ENCODE results near the gene PRR29. TPM values are rescaled to one million over a fixed set of nuclear protein-coding genes. Genes with fewer than 3 reads are reported as not detected.
A peak's percentile ranks its signal among the peaks of the same experiment; 100 is the strongest.

The PRR29 gene
- total RNA-seq, 1 experiment from 2014 or later: not detected

DNA sequence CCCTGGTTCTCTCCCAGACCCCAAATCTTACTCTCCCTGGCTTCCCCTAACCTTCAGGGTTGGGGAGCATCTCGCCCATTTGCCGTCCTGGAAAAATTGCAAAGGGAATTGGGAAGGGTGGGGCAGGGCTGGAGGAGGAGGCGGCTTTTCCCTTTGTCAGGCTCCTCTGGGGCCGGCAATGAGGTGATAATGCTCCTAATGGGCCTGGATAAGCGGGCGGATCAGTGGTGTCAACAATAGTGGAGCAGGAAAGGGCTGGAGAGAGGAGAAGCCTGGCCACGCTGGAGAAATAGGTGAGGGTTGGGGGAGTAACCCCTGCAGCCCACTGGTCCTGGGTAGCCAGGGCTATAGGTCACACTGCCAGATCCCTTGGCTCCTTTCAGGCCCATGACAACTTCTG, 37.7 kb upstream of the PRR29 start:
- no peaks in the 10 kb centered on the region for H3K27me3 ChIP-seq (replicated peaks; ENCODE audit: insufficient read depth, low read depth, low read length, poor library complexity)
- TF ChIP-seq EZH2 (IDR thresholded peaks at IDR 0.05; ENCODE audit: borderline replicate concordance, low read depth, low read length, poor library complexity, severe bottlenecking): no peak
- TF ChIP-seq, protein P1, sequence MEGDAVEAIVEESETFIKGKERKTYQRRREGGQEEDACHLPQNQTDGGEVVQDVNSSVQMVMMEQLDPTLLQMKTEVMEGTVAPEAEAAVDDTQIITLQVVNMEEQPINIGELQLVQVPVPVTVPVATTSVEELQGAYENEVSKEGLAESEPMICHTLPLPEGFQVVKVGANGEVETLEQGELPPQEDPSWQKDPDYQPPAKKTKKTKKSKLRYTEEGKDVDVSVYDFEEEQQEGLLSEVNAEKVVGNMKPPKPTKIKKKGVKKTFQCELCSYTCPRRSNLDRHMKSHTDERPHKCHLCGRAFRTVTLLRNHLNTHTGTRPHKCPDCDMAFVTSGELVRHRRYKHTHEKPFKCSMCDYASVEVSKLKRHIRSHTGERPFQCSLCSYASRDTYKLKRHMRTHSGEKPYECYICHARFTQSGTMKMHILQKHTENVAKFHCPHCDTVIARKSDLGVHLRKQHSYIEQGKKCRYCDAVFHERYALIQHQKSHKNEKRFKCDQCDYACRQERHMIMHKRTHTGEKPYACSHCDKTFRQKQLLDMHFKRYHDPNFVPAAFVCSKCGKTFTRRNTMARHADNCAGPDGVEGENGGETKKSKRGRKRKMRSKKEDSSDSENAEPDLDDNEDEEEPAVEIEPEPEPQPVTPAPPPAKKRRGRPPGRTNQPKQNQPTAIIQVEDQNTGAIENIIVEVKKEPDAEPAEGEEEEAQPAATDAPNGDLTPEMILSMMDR (conservative IDR thresholded peaks at IDR 0.05; ENCODE audit: low read depth, low read length): no peak
- BruUV-seq (replicated peaks): no TSS peak
- ChIA-PET POLR2A (ENCODE audit: low non-redundant PET) (no interaction called here), CTCF (no interaction called here)
- H3K9me3 ChIP-seq (ENCODE audit: low read depth, low read length, poor library complexity, severe bottlenecking): no peaks in the 10 kb centered on the region
- no peak overlapping the region for H3K27ac ChIP-seq (ENCODE audit: low read depth, low read length, poor library complexity, severe bottlenecking)
- intact Hi-C loops (cut with micrococcal nuclease; ENCODE audit: unreplicated experiment): no loop called here
- no peak overlapping the region for H3K4me3 ChIP-seq (ENCODE audit: low read depth, low read length, poor library complexity, severe bottlenecking)
- no peaks in the 10 kb centered on the region for H3K4me1 ChIP-seq (ENCODE audit: insufficient read depth, low read length, poor library complexity, severe bottlenecking)
- no peak for DNase-seq (ENCODE audit: low spot score)
- H3K36me3 ChIP-seq (ENCODE audit: insufficient read depth, low read length, poor library complexity, severe bottlenecking): no peaks in the 10 kb centered on the region

DNA sequence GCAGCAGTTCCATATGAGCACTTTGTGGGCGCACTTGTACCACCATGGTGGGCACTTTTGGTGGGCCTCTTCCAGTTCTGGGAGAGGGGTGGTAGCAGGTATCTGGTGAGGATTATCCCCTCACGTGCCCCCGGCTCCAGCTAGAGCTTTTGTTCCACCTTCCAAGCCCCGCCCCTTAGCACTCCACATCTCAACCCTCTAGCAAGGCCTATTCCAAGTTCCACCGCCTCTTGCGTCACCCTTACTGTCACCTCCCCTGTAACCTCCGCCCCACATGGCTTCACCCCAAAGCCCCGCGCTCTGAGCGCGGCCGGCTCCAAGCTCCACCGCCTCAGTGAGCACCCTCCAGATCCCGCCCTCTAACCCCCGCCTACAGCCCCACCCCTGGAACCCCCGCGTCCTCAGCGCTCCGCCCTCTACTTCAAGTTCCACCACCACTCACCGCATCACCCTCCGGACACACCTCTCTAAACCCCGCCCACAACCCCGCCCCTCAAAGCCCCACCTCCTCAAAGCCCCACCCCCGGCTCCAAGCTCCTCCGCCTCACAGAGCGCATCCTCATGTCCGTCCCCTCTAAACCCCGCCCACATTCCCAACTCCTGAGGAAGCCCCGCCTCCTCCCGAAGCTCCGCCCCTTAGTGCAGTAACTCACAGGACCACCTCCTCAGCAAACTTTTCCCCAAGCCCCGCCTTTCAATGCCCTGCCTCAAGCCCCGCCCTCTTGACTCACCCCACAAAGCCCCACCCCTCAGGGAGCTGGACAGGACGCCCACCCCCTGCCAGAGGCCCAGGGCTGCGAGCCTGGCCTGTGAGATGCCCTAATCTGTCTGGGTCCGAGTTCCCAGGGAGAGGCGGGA, 36.6 kb upstream of the PRR29 start:
- BruUV-seq (replicated peaks): no TSS peak
- Histone ChIP-seq H3K4me3 (ENCODE audit: low read depth, low read length, poor library complexity, severe bottlenecking) (peak overlapping the region; percentile 28), H3K9me3 (ENCODE audit: low read depth, low read length, poor library complexity, severe bottlenecking) (no peaks in the 10 kb centered on the region), H3K27ac (ENCODE audit: low read depth, low read length, poor library complexity, severe bottlenecking) (no peak overlapping the region), H3K27me3 (replicated peaks; ENCODE audit: insufficient read depth, low read depth, low read length, poor library complexity) (no peaks in the 10 kb centered on the region), H3K4me1 (ENCODE audit: insufficient read depth, low read length, poor library complexity, severe bottlenecking) (no peaks in the 10 kb centered on the region), H3K36me3 (ENCODE audit: insufficient read depth, low read length, poor library complexity, severe bottlenecking) (no peaks in the 10 kb centered on the region)
- POLR2A ChIA-PET (ENCODE audit: low non-redundant PET): no interaction called here
- intact Hi-C loops (cut with micrococcal nuclease; ENCODE audit: unreplicated experiment): no loop called here
- no peak for TF ChIP-seq EZH2 (IDR thresholded peaks at IDR 0.05; ENCODE audit: borderline replicate concordance, low read depth, low read length, poor library complexity, severe bottlenecking)
- TF ChIP-seq, protein P1 (conservative IDR thresholded peaks at IDR 0.05; ENCODE audit: low read depth, low read length): no peak
- peak; percentile 91 for DNase-seq (ENCODE audit: low spot score)
- CTCF ChIA-PET: interaction anchor here (0.6 to 0.9 kb wide), 6 partner anchors 38 to 653 kb away, joined by 3 to 11 read pairs (median 6); no protein-coding TSS in a partner anchor

DNA sequence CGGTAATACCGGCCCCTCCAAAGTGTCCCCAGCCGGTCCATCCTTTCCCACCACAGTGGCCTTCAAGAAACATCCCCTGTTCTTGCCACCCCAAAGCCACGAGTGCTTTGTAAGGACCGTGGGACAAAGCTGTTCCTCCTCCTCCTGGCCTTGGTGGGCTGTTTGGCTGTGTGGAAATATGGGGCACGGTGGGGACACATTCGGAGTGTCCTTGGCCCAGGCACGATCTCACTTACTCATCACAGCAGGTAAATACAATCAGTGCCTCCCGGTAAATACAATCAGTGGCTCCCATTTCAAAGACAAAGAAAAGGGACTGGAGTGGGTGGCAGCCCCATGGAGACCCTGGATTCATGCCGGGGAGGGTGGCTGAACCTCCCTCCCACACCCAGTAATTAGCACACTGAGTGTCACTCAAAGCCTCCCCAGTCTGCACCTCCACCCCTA, 35.8 kb upstream of the PRR29 start:
- TF ChIP-seq EZH2 (IDR thresholded peaks at IDR 0.05; ENCODE audit: borderline replicate concordance, low read depth, low read length, poor library complexity, severe bottlenecking): no peak
- TF ChIP-seq, protein P1 (conservative IDR thresholded peaks at IDR 0.05; ENCODE audit: low read depth, low read length): no peak
- CTCF ChIA-PET: interaction anchor here (0.6 to 0.9 kb wide), 4 partner anchors 39 to 172 kb away, joined by 3 to 11 read pairs (median 4); no protein-coding TSS in a partner anchor
- H3K4me3 ChIP-seq (ENCODE audit: low read depth, low read length, poor library complexity, severe bottlenecking): no peak overlapping the region
- intact Hi-C loops (cut with micrococcal nuclease; ENCODE audit: unreplicated experiment): no loop called here
- H3K9me3 ChIP-seq (ENCODE audit: low read depth, low read length, poor library complexity, severe bottlenecking): no peaks in the 10 kb centered on the region
- POLR2A ChIA-PET (ENCODE audit: low non-redundant PET): no interaction called here
- no peak overlapping the region for H3K27ac ChIP-seq (ENCODE audit: low read depth, low read length, poor library complexity, severe bottlenecking)
- no peaks in the 10 kb centered on the region for H3K36me3 ChIP-seq (ENCODE audit: insufficient read depth, low read length, poor library complexity, severe bottlenecking)
- H3K4me1 ChIP-seq (ENCODE audit: insufficient read depth, low read length, poor library complexity, severe bottlenecking): no peaks in the 10 kb centered on the region
- no peak for DNase-seq (ENCODE audit: low spot score)
- H3K27me3 ChIP-seq (replicated peaks; ENCODE audit: insufficient read depth, low read depth, low read length, poor library complexity): no peaks in the 10 kb centered on the region
- BruUV-seq (replicated peaks): no TSS peak
